HK-2 (cell line): Measurements from ENCODE around the gene CCT6A.
A peak's percentile ranks its signal among the peaks of the same experiment; 100 is the strongest.
"Not testable (repeated sequence)": the region's sequence is repeated elsewhere in the genome, so short reads cannot be mapped to it uniquely, and the experiment has no call there.

ENCODE experiments used
- DNase-seq: peaks from one replicate; pipeline ENCODE4 v3.0.0-alpha.2; 2018; ENCODE audit not compliant: unreplicated experiment

CCT6A gene

GRCh38 chr7:56099653-56100052, 48.1 kb downstream of the CCT6A start:
- DNase-seq, result no peak

GRCh38 chr7:56104138-56104537, 52.6 kb downstream of the CCT6A start:
- not testable (repeated sequence) for DNase-seq

- peak; percentile 25 for DNase-seq
These were observed 53.9 kb downstream of the CCT6A start for GRCh38 chr7:56105508-56105907.

DNA sequence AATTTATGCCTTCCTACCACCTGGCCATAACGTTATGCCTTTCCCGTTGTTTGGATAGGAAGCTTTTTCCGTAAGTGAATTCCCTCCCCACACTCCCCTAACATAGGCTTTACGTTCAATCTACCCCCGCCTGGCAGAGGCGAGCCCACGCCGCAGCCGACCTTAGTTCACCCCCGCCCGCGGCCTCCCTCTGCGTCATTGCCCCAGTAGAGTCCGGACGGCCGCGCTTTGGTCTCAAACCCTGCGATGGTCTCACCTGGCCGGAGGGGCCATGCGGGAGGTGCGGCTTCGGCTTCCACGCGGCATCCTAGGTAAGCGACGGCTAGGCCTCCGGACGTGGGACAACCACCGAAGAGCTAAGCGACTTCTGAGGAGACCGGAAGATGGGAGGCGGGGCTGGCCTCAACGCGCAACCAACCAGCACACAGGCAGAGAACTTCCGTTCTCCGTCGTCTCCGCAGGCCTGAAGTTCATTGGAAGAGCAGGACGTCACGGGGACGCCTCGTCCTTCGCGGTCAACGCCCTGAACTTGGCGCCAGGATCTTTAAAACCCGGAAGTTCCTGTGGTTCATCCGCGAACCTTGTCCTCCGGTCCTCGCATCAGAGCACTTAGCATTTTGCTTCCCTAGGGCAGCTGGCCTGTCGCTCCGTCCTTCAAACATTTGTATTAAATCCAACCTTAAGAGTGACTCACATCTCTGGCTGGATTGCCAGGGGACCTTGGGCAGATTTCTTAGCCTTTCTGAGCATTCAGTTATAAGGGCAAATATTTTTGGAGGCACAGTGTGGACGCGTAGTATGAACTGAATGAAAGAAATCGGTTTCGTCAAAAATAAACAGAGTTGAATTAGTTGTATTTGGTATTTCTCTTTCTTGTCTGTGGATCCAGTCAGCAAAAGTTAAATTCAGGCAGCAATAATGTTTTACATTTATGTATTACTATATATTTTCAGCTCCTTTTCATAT, 54.8 kb downstream of the CCT6A start, which contains the start of gene CHCHD2:
Gene CHCHD2 (minus strand): TSS at position 369 of the 966 bp plus-strand sequence. CDS start 63 bp downstream, at position 306.
- peak; percentile 95 for DNase-seq

GRCh38 chr7:56107954-56108258, 56.3 kb downstream of the CCT6A start:
- no peak for DNase-seq

DNA sequence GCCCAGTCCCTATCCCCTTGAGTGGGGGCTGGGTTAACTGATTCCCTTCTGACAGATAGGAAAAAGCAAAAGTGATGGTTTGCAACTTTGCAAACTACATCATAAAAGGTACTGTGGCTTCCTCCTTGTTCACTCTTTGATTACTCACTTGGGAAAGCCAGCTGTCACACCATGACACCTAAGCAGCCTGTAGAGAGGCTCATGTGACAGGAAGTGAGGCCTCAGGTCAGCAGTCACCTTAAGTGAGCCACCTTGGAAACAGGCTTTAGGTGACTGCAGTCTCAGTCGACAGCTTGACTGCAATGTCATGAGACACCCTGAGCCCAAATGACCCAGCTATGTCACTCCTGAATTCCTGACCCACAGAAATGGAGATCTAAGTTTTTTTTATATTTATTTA, 59.0 kb downstream of the CCT6A start:
- no peak for DNase-seq

DNA sequence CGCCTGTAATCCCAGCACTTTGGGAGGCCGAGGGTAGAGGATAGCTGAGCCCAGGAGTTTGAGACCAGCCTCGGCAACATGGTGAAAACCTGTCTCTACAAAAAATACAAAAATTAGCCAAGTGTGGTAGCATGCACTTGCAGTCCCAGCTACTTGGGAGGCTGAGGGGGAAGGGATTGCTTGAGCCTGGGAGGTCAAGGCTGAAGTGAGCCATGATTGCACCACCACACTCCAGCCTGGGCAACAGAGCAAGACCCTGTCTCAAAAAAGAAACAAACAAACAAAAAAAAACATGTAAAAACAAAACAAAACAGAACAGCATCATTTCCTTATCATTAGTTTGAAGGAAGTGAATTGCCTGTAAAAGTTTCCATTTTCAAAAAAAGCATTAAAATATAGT, 60.7 kb downstream of the CCT6A start:
- DNase-seq, result not testable (repeated sequence)
